Left ventricle myocardium inferior (tissue), 1 donor: ENCODE measurements around the gene ARHGAP1. TPM values are rescaled to one million over a fixed set of nuclear protein-coding genes. Genes with fewer than 3 reads are reported as not detected.
A peak's percentile ranks its signal among the peaks of the same experiment; 100 is the strongest.

Experiments used
- DNase-seq: peaks from one replicate; pipeline ENCODE4 v3.0.0-alpha.2; 2020
- H3K27ac ChIP-seq: fragments of 200-600 bp; replicated peaks from 2 replicates; pipeline ENCODE4 v1.8.0; 2021
- H3K27me3 ChIP-seq: fragments of 200-600 bp; 2 replicates; pipeline ENCODE4 v1.8.0; 2021; ENCODE audit warnings: low read depth
- H3K36me3 ChIP-seq: fragments of 200-600 bp; 2 replicates; pipeline ENCODE4 v1.8.0; 2021
- H3K4me1 ChIP-seq: fragments of 200-600 bp; 2 replicates; pipeline ENCODE4 v1.8.0; 2021
- H3K4me3 ChIP-seq: fragments of 200-600 bp; 2 replicates; pipeline ENCODE4 v1.8.0; 2021; ENCODE audit warnings: mild to moderate bottlenecking, moderate library complexity
- H3K9me3 ChIP-seq: fragments of 200-600 bp; replicated peaks from 2 replicates; pipeline ENCODE4 v1.8.0; 2021
- intact Hi-C: fragments of 100-400 bp; cut with micrococcal nuclease; formaldehyde crosslinking; loops from one replicate; pipeline ENCODE4 v1.11.0; 2022
- long read RNA-seq: library from polyadenylated mRNA; unstranded; transcript quantifications from one replicate; pipeline ENCODE4 v2.0.0, GENCODE V29; 2021
- total RNA-seq: library from RNA; stranded (reverse); fragmentation: NEBNext Ultra II Directional; extraction: Animal tissue kit (Norgen Biotek cat#: 25700); gene quantifications from one replicate; pipeline ENCODE4 v1.2.1, GENCODE V29; 2021
- TF ChIP-seq, protein P1 (sequence below): fragments of 200-600 bp; IDR thresholded peaks from 2 replicates; pipeline ENCODE4 v1.8.0; 2021; ENCODE audit warnings: antibody characterized with exemption, mild to moderate bottlenecking, borderline replicate concordance
- donor health status: DM: no; HTN: yes; CAD: no; lungs with severe emphysema.

The ARHGAP1 gene
- total RNA-seq, result 101 TPM
- long read RNA-seq, transcript ARHGAP1-201 (13 exons, 3,375 nt), result major isoform, 28 of 74 reads
- long read RNA-seq, partial matches to known transcripts, result 8 of 74 reads
- long read RNA-seq, other reads (novel, unspliced or antisense), result 36 of 74 reads

DNA sequence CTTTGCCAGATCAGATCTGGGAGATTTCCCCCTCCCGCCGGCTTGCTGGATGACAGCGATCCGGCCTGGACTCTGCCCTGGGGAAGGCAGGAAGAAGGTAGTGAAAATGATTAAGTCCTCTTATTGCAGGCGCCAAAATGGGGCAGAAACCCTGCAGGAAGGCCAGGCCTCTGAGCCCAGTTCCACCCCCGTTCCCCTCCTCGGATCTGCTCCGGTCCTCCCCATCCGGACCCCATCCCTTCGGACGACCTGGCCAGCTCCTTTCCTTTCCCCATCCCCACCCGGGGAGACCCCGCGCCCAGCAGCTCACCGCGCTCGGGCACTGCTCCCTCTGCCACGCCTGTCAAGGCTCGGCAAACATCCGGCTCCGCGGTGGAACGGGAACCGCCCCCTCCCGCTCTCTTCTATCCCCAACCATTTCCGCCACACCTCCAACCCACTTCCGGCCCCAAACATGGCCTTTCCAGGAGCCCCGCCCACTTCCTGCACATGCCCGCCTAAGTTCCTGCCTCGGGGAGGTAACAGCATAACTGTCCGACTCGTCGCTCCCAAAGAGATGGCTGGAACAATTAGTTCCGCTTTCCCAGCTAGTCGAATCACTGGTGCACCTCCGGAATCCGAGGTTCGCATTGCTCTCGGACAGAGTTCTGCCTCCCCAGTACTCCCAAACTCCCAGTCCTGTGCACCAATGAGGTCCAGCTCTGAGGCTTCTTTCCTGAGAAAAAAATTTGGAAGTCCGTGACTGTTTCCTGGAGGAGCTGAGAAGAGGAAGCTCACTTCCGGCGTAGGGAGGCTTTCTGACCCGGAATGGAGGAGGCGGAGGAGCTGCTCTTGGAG, at the start of gene ARHGAP1, which contains the start of gene ZNF408:
Gene ARHGAP1, minus strand, starts transcription at position 379 of the 837 bp plus-strand sequence. CDS start 4,512 bp downstream, outside the sequence.
Gene ZNF408, plus strand, starts transcription at position 791 of the 837 bp plus-strand sequence. Its CDS starts 17 bp downstream, at position 808.
- intact Hi-C loops, result no loop called here
- peak; percentile 99 for DNase-seq
- peak within 1 kb of the TSS; percentile 89 for H3K4me3 ChIP-seq
- H3K4me1 ChIP-seq, result peaks cover 75% of the 10 kb centered on the region
- H3K27me3 ChIP-seq, result no peaks in the 10 kb centered on the region
- no peaks in the 10 kb centered on the region for H3K9me3 ChIP-seq
- H3K27ac ChIP-seq, result peak within 1 kb of the TSS; percentile 96
- TF ChIP-seq, protein P1, sequence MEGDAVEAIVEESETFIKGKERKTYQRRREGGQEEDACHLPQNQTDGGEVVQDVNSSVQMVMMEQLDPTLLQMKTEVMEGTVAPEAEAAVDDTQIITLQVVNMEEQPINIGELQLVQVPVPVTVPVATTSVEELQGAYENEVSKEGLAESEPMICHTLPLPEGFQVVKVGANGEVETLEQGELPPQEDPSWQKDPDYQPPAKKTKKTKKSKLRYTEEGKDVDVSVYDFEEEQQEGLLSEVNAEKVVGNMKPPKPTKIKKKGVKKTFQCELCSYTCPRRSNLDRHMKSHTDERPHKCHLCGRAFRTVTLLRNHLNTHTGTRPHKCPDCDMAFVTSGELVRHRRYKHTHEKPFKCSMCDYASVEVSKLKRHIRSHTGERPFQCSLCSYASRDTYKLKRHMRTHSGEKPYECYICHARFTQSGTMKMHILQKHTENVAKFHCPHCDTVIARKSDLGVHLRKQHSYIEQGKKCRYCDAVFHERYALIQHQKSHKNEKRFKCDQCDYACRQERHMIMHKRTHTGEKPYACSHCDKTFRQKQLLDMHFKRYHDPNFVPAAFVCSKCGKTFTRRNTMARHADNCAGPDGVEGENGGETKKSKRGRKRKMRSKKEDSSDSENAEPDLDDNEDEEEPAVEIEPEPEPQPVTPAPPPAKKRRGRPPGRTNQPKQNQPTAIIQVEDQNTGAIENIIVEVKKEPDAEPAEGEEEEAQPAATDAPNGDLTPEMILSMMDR, result no peak
- peaks cover 44% of the 10 kb centered on the region for H3K36me3 ChIP-seq

- H3K4me1 ChIP-seq, result no peaks in the 10 kb centered on the region
- no peak overlapping the region for H3K4me3 ChIP-seq
- H3K27ac ChIP-seq, result no peak overlapping the region
- intact Hi-C loops, result no loop called here
- no peak for DNase-seq
- TF ChIP-seq, protein P1, result no peak
- H3K9me3 ChIP-seq, result no peaks in the 10 kb centered on the region
- H3K27me3 ChIP-seq, result no peaks in the 10 kb centered on the region
- peaks cover 95% of the 10 kb centered on the region for H3K36me3 ChIP-seq
Observed at GRCh38 chr11:46747150-46747549, 46.7 kb upstream of the ARHGAP1 start.

DNA sequence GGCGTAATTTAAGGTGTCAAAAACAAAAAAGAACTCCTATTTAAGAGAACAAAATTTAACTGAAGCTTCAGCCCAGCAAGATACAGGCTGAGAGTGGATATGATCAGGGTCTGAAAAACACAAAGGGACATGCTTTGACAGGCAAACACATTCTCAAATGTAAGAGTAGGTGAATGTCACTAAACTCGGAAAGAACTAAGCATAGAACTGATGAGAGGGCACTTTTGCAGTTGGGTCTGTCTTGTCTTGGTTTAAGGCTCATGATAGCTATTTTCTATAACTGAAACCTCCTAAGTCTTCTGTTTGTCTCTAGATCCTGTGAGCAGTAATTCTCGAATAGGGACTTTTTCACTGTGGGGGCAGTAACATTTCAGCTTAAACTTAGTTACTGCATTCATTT, 45.6 kb upstream of the ARHGAP1 start:
- no peaks in the 10 kb centered on the region for H3K27me3 ChIP-seq
- H3K36me3 ChIP-seq, result peaks cover 97% of the 10 kb centered on the region
- no peaks in the 10 kb centered on the region for H3K9me3 ChIP-seq
- H3K4me1 ChIP-seq, result no peaks in the 10 kb centered on the region
- TF ChIP-seq, protein P1, result no peak
- no peak overlapping the region for H3K27ac ChIP-seq
- no peak for DNase-seq
- intact Hi-C loops, result no loop called here
- H3K4me3 ChIP-seq, result no peak overlapping the region

DNA sequence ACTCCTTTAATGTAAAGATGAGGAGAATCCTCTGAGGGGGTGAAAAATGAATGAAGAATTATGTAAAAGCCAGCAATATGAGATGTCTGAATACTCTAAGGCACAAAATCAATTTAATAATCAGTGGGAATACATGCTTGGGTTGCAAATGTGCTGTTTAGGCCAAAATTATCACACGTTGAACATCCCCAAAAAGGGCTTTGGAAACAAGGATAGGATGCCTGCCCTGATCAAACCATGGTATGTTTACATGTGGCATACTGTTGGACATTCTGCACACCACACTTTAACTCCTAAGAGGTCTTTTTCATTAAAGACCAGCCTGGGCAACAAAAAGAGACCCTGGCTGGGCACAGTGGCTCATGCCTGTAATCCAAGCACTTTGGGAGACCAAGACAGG, 44.9 kb upstream of the ARHGAP1 start:
- no peak overlapping the region for H3K27ac ChIP-seq
- intact Hi-C loops, result no loop called here
- peaks cover 90% of the 10 kb centered on the region for H3K36me3 ChIP-seq
- H3K4me1 ChIP-seq, result no peaks in the 10 kb centered on the region
- H3K27me3 ChIP-seq, result no peaks in the 10 kb centered on the region
- H3K9me3 ChIP-seq, result no peaks in the 10 kb centered on the region
- no peak overlapping the region for H3K4me3 ChIP-seq
- DNase-seq, result no peak
- TF ChIP-seq, protein P1, result no peak

DNA sequence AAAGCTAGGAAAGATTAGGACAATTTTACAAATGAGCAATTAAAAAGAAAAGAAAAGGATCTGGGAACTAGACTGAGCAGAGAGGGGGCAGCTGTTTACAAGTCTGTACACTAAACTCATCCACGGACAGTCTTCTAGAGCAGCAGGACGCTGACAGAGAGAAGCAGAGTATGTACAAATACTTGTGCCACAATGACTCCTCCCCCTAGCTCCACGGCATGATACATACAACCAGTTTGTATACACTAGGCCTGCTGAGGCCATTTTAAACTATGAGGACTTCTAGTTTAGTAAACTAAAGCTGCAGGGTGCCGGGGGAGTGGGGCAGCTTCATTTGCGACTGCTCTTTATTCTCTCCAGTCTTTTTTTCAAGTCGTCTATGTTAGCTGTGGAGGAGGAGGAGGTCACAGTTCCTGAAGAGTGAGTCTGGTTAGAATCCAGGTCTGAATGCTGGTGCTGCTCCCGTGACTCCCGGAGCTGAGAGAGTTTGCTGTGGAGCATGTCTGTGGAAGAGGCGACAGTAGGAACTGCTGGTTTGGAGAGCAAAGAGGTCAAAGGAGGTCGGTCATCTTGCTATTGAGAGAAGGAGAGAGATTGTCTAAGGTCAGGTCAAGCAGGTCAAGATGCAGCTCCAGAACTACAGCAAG, 43.4 kb upstream of the ARHGAP1 start:
- intact Hi-C loops, result no loop called here
- H3K36me3 ChIP-seq, result peaks cover 76% of the 10 kb centered on the region

More for the DNA sequence above, 43.4 kb upstream of the ARHGAP1 start:
- Histone ChIP-seq H3K27ac (peak overlapping the region; percentile 23), H3K4me3 (no peak overlapping the region), H3K27me3 (no peaks in the 10 kb centered on the region), H3K4me1 (no peaks in the 10 kb centered on the region), H3K9me3 (no peaks in the 10 kb centered on the region)
- DNase-seq, result no peak
- TF ChIP-seq, protein P1, result no peak
